CD4-positive, alpha-beta T cell treated with Interleukin-4 for 1 hour (primary cell): Measurements from ENCODE around the gene ZNRF4.

Experiments
- DNase-seq, 2 donors: peaks; one replicate each; pipeline ENCODE4 v3.0.0-alpha.2; 2020 to 2022

ZNRF4 gene

GRCh38 chr19:5444431-5444830 lies 10.8 kb upstream of the ZNRF4 start:
- DNase-seq: no peak

DNA sequence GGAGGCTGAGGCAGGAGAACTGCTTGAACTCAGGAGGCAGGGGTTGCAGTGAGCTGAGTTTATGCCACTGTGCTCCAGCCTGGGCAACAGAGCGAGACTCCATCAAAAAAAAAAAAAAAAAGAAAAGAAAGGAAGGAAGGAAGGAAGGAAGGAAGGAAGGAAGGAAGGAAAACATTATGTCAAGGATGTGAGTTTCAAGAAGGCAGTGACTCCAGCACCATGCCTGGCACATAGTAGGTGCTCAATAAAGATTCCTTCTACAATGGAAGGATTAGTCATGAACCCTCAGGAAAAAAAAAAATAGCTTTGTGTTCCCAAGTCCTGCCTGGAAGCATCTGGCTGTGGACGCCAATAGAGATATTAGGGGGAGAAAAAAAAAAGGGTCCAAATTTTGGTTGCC lies 10.1 kb upstream of the ZNRF4 start:
- no peak for DNase-seq

GRCh38 chr19:5445561-5446055 lies 9.6 kb upstream of the ZNRF4 start:
- DNase-seq: no peak

- DNase-seq: no peak
Observed at GRCh38 chr19:5447700-5448311, 7.4 kb upstream of the ZNRF4 start.

- DNase-seq: no peak
Observed at GRCh38 chr19:5448374-5448773, 6.8 kb upstream of the ZNRF4 start.

DNA sequence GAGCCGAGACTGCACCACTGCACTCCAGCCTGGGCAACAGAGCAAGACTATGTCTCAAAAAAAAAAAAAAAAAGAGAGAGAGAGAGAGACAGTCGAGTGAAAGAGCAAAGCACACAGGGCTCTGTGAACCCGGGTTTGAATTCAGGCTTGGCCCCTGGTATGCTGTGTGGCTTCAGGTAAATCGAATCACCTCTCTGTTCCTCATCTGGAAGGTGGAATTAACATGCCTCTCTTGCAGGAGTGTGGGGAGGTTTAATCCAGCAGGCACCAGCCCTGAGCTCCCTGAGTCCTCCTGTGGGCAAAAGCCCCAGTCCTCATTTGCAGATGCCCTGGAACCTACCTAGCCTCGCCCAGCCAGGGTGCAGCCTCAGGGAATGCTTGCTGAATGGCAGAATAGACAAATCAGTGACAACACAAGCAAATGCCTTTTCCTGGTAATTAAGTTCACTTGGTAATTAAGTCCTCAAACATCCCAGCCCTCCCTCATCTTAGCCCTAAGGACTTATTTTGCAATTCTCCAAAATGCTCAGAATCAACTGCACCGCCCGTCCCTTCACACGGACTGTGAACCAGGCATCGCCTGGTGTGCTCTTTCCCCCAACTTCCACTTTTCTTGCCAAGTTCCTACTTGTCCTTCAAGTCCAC lies 4.6 kb upstream of the ZNRF4 start:
- DNase-seq: no peak

DNA sequence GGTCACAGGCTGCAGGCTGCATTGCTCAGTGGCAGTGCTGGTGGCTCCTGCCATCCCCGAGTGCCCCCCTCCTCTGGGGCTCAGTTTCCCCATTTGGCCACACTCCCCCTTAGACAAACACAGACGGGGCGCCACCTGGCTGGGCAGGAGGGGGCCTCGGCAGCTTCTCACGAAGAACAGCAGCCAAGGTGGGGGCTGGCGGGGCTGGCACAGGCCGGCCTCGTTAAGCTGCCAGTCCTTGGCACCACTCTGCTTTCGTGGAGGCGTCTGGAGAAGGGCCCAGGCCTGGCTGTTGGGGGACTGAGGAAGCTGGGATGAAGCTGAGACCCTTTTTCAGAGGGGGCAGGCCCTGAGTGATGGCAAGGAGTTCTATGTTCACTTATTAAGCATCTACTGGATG lies 3.7 kb upstream of the ZNRF4 start:
- no peak for DNase-seq

GRCh38 chr19:5452594-5453565 lies 2.3 kb upstream of the ZNRF4 start:
- no peak for DNase-seq

DNA sequence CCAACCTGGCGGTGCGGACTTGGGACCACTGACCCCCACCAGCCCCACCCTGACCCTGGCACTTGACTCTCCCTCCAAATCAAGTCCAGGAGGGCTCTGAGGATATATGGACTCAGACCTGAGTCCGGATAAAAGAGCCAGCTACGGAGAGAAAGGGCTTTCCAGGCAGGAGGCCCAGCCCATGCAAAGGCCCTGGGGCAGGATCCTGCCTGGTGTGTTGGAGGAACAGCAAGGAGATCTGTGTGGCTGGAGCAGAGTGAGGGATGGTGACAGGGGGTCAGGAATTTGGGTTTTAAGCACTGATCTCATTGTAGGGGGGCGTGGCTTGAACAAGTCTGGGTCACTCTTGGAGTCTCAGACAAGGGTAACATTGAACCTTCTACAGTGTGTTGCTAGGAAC lies 474 bp upstream of the ZNRF4 start:
- DNase-seq: no peak

- DNase-seq: no peak
Observed at GRCh38 chr19:5456130-5456840, 1.1 kb downstream of the ZNRF4 start.

- DNase-seq: no peak
Observed at GRCh38 chr19:5456841-5457200, 1.6 kb downstream of the ZNRF4 start.

- DNase-seq: no peak
Observed at GRCh38 chr19:5457709-5458108, 2.5 kb downstream of the ZNRF4 start.

DNA sequence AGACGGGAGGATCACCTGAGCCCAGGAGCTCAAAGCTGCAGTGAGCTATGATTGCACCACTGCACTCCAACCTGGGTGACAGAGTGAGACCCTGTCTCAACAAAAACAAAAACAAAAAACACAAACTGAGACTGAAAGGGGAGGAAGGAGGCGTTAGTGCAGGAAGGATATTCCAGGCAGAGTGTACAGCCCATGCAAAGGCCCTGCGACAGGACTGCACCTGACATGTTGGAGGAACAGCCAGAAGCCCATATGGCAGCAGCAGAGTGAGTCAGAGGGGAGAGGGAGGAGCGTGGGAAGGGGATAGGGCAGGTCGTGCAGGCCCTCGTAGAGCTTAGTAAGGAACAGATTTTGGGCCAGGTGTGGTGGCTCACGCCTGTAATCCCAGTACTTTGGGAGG lies 3.2 kb downstream of the ZNRF4 start:
- DNase-seq: no peak

DNA sequence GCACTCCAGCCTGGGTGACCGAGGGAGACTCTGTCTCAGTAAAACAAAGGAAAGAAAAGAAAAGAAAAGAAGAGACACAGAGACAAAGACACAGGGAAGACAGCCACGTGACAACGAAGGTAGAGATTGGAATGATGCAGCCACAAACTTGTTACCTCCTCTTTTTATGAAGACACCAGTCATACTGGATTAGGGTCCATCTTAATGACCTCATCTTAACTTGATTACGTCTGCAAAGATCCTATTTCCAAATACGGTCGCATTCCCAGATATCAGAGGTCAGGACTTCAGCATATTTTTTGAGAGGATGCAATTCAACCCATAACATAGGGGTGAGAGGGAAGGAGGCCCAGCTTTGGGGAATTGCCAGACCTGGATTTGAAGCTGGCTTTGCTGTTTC lies 4.1 kb downstream of the ZNRF4 start:
- DNase-seq: no peak

DNA sequence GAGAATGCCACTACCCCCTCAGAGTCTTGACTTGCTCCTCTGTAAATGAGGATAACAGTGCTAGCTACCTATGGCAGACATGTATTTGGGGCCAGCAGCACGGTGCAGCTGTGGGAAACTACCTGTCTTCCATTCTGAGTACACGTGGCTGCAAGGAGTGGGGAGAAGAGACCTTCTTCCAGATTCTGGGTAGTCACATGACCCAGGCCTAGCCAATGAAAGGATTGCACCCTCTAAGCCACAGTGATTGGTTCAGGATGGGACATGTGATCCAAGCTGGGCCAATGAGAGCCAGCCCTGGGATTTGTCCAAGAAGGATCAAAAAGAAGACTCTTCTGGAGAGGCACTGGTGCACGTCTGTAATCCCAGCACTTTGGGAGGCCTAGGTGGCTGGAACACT lies 5.5 kb downstream of the ZNRF4 start:
- DNase-seq: no peak

DNA sequence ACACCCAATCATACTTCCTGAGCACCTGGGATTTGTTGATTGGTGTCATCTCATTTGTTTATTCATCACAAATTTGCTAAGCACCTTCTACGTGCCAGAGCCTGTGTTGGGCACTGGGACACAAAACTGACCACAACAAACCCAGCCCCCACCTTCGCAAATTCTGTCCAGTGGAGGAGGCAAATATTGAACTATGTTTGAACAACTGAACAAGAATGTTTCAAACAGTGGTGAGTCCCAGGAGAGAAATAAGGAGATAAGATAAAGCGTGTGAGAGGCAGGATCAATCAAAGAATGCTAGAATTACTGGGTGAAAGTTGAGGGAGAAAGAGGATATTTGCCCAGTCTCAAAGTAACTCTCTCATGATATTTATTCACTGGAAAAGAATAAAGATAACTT lies 8.7 kb downstream of the ZNRF4 start:
- DNase-seq: no peak

DNA sequence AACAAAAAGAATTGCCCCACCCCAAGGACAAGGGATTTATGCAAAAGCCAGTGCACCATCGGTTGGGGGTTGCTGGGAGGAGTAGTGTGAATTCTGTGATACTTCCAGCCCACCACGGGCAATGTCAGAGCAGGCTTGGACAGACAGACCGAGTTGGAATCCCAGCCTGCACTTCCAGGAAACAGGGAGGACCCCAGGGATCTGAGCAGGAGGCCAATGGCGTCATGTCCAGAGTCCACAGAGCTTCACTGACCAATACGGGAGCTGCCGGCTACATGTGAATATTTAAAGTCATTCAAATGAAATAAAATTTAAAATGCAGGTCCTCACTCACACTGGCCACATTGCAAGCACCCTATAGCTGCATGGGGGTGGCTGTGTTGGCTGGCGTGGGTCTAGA lies 10.9 kb downstream of the ZNRF4 start:
- no peak for DNase-seq

GRCh38 chr19:5466814-5467291 lies 11.6 kb downstream of the ZNRF4 start:
- DNase-seq: no peak

GRCh38 chr19:5470264-5470671 lies 15.1 kb downstream of the ZNRF4 start:
- no peak for DNase-seq

- no peak for DNase-seq
Observed at GRCh38 chr19:5472286-5472685, 17.1 kb downstream of the ZNRF4 start.

DNA sequence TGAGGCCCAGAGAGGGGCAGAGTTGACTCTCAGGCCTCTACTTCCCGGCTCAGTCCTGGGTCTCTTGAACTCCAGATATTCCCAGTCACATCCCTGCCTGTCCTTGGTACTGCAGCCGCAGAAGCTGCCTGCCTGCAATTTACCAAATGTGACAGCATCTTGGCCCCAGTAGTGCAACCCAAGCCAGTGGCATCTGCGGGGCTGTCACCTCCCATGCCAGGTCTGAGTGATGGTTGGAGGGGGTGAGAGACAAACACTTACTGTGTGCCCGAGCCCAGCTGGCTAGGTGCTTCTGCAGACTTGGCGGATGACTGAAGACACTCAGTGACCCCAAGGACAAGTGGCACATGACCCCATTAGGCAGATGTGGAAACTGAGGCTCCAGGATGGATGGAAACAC lies 18.4 kb downstream of the ZNRF4 start:
- DNase-seq: no peak

DNA sequence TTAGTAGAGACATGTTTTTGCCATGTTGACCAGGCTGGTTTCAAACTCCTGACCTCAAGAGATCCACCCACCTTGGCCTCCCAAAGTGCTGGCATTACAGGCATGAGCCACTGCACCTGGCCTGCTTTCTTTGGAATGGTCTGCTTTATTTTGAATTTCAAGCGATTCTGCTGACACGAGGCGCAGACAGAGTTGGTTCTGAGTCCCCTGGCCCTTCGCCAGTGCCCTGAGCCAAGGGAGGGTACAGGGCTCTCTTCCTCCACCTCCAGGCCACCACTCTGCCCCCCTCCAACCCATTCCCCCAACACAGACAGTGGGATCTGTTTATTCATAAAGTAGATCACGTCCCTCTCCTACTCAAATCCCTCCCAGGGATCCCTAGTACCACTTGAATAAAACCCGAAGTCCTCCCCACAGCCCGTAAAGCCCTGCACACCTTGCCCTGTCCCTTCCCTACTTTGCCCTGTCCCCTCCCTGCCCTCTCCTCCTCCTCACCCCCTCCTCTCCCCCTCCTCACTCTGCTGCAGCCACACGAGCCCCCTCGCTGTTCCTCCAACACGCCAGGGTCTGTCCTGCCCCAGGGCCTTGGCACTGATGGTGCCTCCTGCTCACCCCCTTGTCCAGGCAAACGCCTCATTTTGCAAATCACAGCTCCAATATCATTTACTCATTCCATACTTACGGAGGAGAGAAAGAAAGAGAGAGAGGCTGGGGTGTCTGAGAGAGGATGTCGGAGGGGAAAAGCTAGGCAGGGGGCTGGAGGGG lies 22.4 kb downstream of the ZNRF4 start:
- DNase-seq: no peak
